ENCODE data around the gene FER1L5.
A peak's percentile ranks its signal among the peaks of the same experiment; 100 is the strongest.

Gene FER1L5

GRCh38 chr2:96642564-96643360 lies at the start of gene FER1L5:
Gene FER1L5 (plus strand): TSS chr2:96642764. CDS start chr2:96642837, 73 bp downstream.
- peak in 1 of 2 experiments; percentile 45 for DNase-seq (ENCODE audit: low read depth in 2 of 2)

GRCh38 chr2:96594282-96594681 lies 48.3 kb upstream of the FER1L5 start:
- no peak for DNase-seq (ENCODE audit: low read depth in 2 of 2)

GRCh38 chr2:96594691-96595152 lies 47.8 kb upstream of the FER1L5 start:
- no peak for DNase-seq (ENCODE audit: low read depth in 2 of 2)

- no peak for DNase-seq (ENCODE audit: low read depth in 2 of 2)
Measured at GRCh38 chr2:96596596-96596995, 46.0 kb upstream of the FER1L5 start.

GRCh38 chr2:96599941-96600340 lies 42.6 kb upstream of the FER1L5 start:
- no peak for DNase-seq (ENCODE audit: low read depth in 2 of 2)

GRCh38 chr2:96601382-96602292 lies 40.9 kb upstream of the FER1L5 start:
- DNase-seq (ENCODE audit: low read depth in 2 of 2) = no peak

- no peak for DNase-seq (ENCODE audit: low read depth in 2 of 2)
Measured at GRCh38 chr2:96602330-96602823, 40.2 kb upstream of the FER1L5 start.

- DNase-seq (ENCODE audit: low read depth in 2 of 2) = no peak
Measured at GRCh38 chr2:96604104-96604503, 38.5 kb upstream of the FER1L5 start.

GRCh38 chr2:96608469-96609455 lies 33.8 kb upstream of the FER1L5 start:
- DNase-seq (ENCODE audit: low read depth in 2 of 2) = no peak

GRCh38 chr2:96616128-96616527 lies 26.4 kb upstream of the FER1L5 start:
- no peak for DNase-seq (ENCODE audit: low read depth in 2 of 2)

- DNase-seq (ENCODE audit: low read depth in 2 of 2) = no peak
Measured at GRCh38 chr2:96616535-96616934, 26.0 kb upstream of the FER1L5 start.

- DNase-seq (ENCODE audit: low read depth in 2 of 2) = no peak
Measured at GRCh38 chr2:96617012-96617411, 25.6 kb upstream of the FER1L5 start.

GRCh38 chr2:96618596-96619283 lies 23.8 kb upstream of the FER1L5 start:
- DNase-seq (ENCODE audit: low read depth in 2 of 2) = peak in 1 of 2 experiments; percentile 17

GRCh38 chr2:96622544-96622943 lies 20.0 kb upstream of the FER1L5 start:
- DNase-seq (ENCODE audit: low read depth in 2 of 2) = no peak

- no peak for DNase-seq (ENCODE audit: low read depth in 2 of 2)
Measured at GRCh38 chr2:96623116-96623515, 19.4 kb upstream of the FER1L5 start.

GRCh38 chr2:96625571-96626552 lies 16.7 kb upstream of the FER1L5 start:
- DNase-seq (ENCODE audit: low read depth in 2 of 2) = no peak

GRCh38 chr2:96626553-96626942 lies 16.0 kb upstream of the FER1L5 start:
- DNase-seq (ENCODE audit: low read depth in 2 of 2) = no peak

- no peak for DNase-seq (ENCODE audit: low read depth in 2 of 2)
Measured at GRCh38 chr2:96631804-96632435, 10.6 kb upstream of the FER1L5 start.

GRCh38 chr2:96633641-96634040 lies 8.9 kb upstream of the FER1L5 start:
- no peak for DNase-seq (ENCODE audit: low read depth in 2 of 2)

Measured in fibroblast of skin of left biceps (primary cell).